ENCODE measurements around the gene ZNF223.

- TF ChIP-seq POLR2A (IDR thresholded peaks at IDR 0.05; ENCODE audit: low read depth, low read length) (no peak), TAF1 (IDR thresholded peaks at IDR 0.05; ENCODE audit: low read depth, low read length) (no peak), POLR2AphosphoS5 (IDR thresholded peaks at IDR 0.05; ENCODE audit: low read depth, low read length) (no peak)
Observed at GRCh38 chr19:44024900-44025216, 27.0 kb upstream of the ZNF223 start.
